ENCODE data around the gene IL17RE.

DNA sequence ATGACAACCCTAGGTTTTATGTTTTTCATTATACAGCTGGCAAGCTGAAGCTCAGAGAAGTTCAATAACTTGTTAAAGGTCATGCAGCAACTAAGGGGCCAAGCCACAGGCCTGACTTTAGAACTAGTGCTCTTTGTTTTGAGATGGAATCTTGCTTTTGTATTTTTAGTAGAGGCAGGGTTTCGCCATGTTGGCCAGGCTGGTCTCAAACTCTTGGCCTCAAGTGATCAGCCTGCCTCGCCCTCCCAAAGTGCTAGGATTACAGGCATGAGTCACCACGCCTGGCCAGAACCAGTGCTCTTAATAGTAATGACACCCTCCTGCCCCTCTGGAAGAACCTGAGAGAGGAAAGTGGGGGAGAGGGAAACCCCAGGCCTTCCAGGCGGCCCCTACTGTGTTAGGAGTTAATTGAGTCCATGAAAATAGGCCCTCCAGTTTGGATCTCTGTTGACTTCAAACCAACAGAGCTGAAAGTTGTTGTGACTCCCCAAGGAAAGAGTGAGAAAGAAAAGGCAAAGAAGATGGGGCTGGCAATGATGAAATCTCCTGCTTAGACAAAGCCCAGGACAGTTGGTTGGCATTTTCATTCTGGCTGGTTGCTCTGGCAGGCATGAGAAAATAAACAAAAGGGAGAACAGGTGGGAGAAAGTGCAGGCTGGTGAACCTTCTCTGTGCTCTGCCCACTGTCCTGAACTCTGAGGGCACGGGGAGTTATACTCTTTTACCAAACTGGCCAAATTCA lies 53.1 kb downstream of the IL17RE start:
- TF ChIP-seq, protein P1, sequence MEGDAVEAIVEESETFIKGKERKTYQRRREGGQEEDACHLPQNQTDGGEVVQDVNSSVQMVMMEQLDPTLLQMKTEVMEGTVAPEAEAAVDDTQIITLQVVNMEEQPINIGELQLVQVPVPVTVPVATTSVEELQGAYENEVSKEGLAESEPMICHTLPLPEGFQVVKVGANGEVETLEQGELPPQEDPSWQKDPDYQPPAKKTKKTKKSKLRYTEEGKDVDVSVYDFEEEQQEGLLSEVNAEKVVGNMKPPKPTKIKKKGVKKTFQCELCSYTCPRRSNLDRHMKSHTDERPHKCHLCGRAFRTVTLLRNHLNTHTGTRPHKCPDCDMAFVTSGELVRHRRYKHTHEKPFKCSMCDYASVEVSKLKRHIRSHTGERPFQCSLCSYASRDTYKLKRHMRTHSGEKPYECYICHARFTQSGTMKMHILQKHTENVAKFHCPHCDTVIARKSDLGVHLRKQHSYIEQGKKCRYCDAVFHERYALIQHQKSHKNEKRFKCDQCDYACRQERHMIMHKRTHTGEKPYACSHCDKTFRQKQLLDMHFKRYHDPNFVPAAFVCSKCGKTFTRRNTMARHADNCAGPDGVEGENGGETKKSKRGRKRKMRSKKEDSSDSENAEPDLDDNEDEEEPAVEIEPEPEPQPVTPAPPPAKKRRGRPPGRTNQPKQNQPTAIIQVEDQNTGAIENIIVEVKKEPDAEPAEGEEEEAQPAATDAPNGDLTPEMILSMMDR (IDR thresholded peaks at IDR 0.05; ENCODE audit: low read depth, low read length), result no peak
- TF ChIP-seq EZH2phosphoT487 (IDR thresholded peaks at IDR 0.05; ENCODE audit: low read depth), result no peak

All from OCI-LY3 (cell line).